Pulmonary artery endothelial cell (primary cell): ENCODE data around the gene PIK3R1. TPM values are rescaled to one million over a fixed set of nuclear protein-coding genes. Genes with fewer than 3 reads are reported as not detected.

ENCODE experiments used
- DNase-seq: peaks from one replicate; pipeline ENCODE4 v3.0.0-alpha.2; 2011; ENCODE audit warnings: low read depth, low spot score
- total RNA-seq: library from RNA; depleted of rRNA; stranded (reverse); fragments of >200 nt; gene quantifications from 2 replicates; pipeline ENCODE4 v1.2.3, GENCODE V29; 2014

PIK3R1 gene
- total RNA-seq, 1 donor from 2014 or later = 37.3 TPM

GRCh38 chr5:68268852-68269130 lies 53.2 kb downstream of the PIK3R1 start:
- no peak for DNase-seq

DNA sequence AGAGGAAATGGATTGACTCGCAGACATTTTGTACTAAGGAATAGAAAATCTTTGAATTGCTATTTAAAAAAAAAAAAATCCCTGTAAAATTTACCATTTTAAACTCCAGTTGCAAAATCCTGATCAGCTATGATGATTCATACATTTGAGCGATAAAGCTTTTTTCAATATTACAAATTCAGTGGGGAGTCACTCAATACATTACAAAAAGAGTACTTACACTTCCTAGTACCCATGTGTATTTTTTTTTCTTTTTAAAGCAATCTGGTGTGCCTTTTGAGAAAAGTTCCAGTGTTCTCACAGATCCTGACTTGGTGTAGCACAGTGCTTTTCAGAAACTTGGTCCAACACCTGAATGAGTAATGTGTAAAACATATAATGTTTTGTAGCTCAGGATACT lies 54.3 kb downstream of the PIK3R1 start:
- no peak for DNase-seq

DNA sequence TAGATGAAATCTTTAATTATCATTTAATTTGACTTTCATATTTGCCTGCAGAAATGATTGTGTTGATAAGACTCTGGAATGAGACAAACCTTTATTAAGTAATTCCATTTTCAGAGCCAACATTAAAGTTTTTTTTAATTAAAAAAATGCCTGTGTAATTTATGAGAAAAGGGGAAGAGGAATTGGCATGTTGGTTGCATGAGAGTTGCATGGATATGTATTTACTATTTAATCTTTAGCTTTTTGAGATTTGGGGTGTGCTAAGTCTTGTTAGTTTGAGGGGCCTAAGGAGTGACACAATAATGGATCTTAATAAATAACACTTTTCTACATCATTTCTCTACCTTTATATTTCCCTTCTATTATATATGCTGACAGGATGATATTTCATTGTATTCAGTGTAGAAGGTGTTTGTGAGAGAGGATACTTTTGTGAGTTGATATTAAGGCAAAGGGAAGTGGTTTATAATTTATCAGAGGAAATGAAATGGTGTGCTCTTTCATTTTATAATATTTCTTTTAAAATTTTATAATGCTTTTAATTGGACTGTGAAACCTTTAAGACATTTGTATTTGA lies 54.9 kb downstream of the PIK3R1 start:
- DNase-seq = no peak

GRCh38 chr5:68271124-68271523 lies 55.6 kb downstream of the PIK3R1 start:
- DNase-seq = no peak

GRCh38 chr5:68272289-68272688 lies 56.7 kb downstream of the PIK3R1 start:
- DNase-seq = no peak

- no peak for DNase-seq
Measured at GRCh38 chr5:68273717-68274409, 58.3 kb downstream of the PIK3R1 start.

DNA sequence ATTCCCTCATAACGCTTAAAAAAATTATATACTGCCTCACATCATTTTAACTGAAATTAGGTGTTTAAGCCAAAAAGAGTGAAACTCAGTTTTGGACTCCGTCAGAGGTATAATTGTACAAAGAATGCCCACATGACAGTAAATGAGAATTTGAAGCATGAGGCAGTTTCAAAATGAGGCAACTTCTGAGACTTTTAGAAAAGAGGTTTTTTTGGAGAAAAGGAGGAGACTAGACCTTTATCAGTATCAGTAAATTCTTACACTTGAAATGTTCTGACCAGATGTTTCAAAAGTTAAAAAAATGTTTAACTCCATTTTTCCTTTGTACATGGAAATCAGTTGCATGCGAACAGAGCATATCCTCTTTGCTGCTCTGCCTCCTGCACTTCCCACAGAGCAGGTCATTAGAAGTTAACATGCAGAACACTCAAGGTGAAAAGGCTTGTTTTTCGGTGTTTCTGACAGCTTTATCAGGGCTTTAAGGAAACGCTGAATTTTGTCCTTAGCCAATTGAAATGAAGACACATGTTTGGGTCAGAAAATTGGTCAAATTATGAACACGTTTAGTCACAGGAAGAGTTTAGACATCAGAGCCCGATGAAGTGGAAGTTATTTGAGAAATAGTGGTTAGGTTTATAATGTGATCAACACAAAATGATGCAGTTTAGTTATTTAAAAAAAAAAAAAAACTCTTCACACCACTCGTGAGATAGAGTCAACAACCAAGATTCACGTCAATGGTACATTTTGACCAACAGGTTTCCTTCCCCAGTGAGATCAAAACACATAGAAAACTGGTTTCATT lies 59.5 kb downstream of the PIK3R1 start:
- no peak for DNase-seq

DNA sequence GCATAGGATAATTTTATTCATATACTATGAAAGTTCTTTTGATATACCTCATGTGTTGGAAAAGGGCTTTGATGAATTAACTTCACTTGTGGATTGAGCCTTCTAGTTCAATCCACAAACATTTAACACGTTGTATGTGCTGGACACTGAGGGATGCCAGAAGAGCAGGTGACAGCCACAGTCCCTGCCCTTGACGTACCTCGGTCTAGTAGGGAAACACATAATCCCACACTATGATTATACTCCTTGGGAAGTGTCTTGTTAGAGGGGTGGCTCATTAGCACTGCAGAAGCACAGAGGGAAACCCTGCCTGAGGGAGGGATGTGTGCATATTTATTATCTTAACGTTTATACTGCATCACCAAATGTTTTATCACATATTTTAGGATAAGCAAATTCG lies 61.2 kb downstream of the PIK3R1 start:
- DNase-seq = no peak

DNA sequence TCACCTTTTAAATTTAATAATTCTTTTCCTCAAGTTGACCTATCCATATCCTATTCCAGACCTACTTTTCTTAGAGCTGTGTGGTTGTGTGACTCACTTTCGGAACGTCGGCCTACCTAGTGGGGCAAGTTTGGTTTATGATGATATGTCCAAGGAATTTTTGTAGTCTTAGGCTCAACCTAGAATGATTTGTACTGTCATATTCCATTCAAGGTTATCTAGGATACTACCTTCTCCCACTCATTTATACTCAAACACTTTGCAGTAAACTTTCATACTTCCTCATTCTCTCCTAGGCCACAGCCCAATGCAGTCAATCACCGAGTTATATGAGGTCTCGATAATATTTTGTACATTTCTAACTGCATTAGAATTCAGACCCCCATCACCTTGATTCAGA lies 61.9 kb downstream of the PIK3R1 start:
- DNase-seq = no peak

DNA sequence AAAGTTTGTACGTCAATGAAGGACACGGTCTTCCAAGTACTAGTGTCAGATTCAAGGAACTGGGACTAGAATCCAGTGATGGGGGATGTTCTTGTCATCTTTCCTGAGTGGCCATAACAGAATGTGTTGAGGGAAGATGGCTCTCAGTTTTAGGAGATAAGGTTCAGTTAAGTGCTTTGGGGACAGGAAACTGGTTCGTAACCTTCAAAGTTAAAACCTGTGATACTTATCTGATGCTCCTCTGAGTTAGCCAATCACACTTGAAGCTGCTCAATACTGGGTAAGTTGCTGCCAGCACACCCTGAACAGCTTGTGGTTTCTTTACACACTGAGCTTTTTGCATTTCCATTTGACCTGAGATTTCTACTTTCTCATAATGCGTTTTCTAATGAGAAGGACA lies 64.4 kb downstream of the PIK3R1 start:
- no peak for DNase-seq

GRCh38 chr5:68282001-68282400 lies 66.4 kb downstream of the PIK3R1 start:
- no peak for DNase-seq

GRCh38 chr5:68283766-68284165 lies 68.2 kb downstream of the PIK3R1 start:
- DNase-seq = no peak

- no peak for DNase-seq
Measured at GRCh38 chr5:68285075-68285840, 69.7 kb downstream of the PIK3R1 start.

DNA sequence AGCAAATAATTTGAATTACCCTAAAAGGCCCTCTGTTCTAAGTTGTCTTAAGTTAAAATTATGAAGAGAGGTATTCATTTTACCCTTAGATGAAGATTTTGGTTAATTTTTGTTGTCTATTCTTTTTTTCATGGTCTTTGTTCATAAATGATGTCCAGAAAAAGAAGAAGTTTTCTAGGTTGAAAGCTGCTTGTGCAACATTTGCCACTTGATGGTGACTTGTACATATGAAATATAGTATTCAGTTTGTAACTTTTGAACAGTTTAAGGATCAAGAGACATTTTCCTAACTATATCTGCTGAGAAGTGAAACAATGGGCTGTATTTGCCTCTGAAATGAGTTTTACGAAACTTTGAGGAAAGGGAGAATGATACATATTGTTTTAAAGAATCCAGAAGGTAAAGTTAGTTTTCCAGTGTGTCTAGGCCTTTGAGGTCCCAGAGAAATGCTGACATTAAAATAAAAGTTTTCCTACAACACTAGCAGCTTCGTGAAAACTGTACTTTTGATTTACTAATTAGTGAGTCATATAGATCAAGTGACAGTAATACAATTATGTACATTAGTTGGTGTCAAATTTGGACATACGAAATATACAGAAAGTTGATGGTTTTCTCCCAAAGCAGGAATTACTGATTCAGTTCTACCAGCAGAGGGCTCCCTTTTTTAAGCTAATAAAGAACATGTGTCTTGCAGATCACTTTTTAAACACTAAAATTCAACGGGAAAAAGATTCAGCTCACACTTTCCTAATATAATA lies 70.5 kb downstream of the PIK3R1 start:
- DNase-seq = no peak

- DNase-seq = no peak
Measured at GRCh38 chr5:68286612-68286912, 71.0 kb downstream of the PIK3R1 start.

GRCh38 chr5:68287631-68287975 lies 72.0 kb downstream of the PIK3R1 start:
- DNase-seq = no peak

- DNase-seq = no peak
Measured at GRCh38 chr5:68287976-68288706, 72.6 kb downstream of the PIK3R1 start.

GRCh38 chr5:68288707-68289134 lies 73.2 kb downstream of the PIK3R1 start:
- no peak for DNase-seq

DNA sequence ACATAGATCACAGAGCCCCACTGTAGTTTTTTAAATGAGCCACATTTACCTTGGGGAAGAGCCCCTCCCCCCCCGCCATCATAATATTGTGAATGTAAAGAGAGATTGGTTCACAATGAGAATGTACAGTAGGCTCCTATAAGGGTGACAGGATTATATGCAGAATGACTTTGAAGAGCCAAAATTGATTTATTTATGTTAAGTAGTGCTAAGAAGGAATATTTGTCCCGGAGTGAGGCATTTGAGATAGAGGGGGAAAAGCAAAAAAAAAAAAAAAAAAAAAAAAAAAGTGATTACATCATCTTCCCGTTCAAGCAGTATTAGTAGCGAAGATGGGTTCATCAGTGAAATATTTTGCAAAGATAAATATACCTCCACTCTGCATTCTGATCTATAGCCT lies 73.9 kb downstream of the PIK3R1 start:
- DNase-seq = no peak

GRCh38 chr5:68290260-68290674 lies 74.7 kb downstream of the PIK3R1 start:
- no peak for DNase-seq

DNA sequence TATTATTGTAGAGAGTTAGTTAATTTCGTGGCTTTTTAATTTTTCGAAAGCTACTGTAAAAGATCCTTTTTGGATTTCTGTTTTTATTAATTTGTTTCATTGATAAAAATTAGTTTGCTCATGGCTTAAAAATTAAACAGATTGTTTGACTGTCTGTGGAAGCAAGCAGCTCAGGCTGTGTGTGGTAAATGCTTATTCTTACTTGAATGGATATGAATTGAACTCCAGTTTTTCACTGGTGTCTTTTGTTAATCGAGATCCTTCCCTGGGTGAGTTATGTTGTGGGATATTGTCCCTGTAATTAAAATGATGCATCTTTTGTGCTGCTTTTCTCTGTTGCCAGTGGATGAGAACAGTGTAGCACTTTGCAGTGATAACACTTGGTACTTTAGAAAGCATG lies 75.3 kb downstream of the PIK3R1 start:
- no peak for DNase-seq
